ENCODE results near the gene SBK3.
A peak's percentile ranks its signal among the peaks of the same experiment; 100 is the strongest.

SBK3 gene

DNA sequence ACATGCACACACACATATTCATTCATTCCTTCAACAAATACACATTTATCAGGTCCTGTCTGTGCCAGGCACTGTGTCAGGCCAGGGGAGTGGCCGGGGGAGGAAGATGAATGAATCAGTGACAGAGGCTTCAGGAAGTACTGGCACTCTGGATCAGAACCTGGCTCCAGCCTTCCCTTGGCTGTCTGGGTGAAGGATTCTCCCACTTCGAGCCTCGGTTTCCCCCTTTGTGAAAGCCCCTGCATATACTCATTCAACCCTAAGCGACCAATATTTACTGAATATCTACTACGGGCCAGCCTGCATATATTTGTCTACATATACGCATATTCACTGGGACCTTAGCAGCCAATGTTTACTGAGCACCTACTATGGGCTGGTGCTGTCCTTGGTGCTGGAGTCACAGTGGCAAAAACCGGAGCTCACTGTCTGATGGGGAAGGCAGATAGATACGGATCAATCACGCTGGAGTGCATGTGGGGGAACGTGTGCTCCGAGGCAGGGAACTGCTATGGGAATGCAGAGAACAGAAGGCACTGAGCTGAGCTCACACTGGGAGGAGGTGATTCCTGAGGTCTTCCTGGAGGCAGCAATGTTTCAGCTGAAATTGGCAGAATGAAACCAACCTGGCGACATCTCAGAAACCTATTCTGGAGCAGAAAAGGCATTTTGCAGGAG is 35.9 kb upstream of the SBK3 start:
- DNase-seq (ENCODE audit: low read depth) = no peak
- TF ChIP-seq, protein P1, sequence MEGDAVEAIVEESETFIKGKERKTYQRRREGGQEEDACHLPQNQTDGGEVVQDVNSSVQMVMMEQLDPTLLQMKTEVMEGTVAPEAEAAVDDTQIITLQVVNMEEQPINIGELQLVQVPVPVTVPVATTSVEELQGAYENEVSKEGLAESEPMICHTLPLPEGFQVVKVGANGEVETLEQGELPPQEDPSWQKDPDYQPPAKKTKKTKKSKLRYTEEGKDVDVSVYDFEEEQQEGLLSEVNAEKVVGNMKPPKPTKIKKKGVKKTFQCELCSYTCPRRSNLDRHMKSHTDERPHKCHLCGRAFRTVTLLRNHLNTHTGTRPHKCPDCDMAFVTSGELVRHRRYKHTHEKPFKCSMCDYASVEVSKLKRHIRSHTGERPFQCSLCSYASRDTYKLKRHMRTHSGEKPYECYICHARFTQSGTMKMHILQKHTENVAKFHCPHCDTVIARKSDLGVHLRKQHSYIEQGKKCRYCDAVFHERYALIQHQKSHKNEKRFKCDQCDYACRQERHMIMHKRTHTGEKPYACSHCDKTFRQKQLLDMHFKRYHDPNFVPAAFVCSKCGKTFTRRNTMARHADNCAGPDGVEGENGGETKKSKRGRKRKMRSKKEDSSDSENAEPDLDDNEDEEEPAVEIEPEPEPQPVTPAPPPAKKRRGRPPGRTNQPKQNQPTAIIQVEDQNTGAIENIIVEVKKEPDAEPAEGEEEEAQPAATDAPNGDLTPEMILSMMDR (IDR thresholded peaks at IDR 0.05; ENCODE audit: control insufficient read depth, insufficient read depth, low read depth, low read length, missing control alignments) = no peak
- H3K4me3 ChIP-seq (ENCODE audit: control insufficient read depth, low read depth, low read length) = peak overlapping the region; percentile 98

GRCh38 chr19:55580628-55581144 is 35.3 kb upstream of the SBK3 start, which contains the start of gene ZNF579:
ZNF579 (minus strand) TSS chr19:55580848; CDS start chr19:55579639, 1,209 bp downstream.
- TF ChIP-seq, protein P1 (IDR thresholded peaks at IDR 0.05; ENCODE audit: control insufficient read depth, insufficient read depth, low read depth, low read length, missing control alignments) = no peak
- DNase-seq (ENCODE audit: low read depth) = peak; percentile 59
- H3K4me3 ChIP-seq (ENCODE audit: control insufficient read depth, low read depth, low read length) = peak within 1 kb of the TSS; percentile 98

- H3K4me3 ChIP-seq (ENCODE audit: control insufficient read depth, low read depth, low read length) = peak overlapping the region; percentile 98
- TF ChIP-seq, protein P1 (IDR thresholded peaks at IDR 0.05; ENCODE audit: control insufficient read depth, insufficient read depth, low read depth, low read length, missing control alignments) = no peak
- no peak for DNase-seq (ENCODE audit: low read depth)
These were observed 34.7 kb upstream of the SBK3 start for GRCh38 chr19:55579766-55580621.

DNA sequence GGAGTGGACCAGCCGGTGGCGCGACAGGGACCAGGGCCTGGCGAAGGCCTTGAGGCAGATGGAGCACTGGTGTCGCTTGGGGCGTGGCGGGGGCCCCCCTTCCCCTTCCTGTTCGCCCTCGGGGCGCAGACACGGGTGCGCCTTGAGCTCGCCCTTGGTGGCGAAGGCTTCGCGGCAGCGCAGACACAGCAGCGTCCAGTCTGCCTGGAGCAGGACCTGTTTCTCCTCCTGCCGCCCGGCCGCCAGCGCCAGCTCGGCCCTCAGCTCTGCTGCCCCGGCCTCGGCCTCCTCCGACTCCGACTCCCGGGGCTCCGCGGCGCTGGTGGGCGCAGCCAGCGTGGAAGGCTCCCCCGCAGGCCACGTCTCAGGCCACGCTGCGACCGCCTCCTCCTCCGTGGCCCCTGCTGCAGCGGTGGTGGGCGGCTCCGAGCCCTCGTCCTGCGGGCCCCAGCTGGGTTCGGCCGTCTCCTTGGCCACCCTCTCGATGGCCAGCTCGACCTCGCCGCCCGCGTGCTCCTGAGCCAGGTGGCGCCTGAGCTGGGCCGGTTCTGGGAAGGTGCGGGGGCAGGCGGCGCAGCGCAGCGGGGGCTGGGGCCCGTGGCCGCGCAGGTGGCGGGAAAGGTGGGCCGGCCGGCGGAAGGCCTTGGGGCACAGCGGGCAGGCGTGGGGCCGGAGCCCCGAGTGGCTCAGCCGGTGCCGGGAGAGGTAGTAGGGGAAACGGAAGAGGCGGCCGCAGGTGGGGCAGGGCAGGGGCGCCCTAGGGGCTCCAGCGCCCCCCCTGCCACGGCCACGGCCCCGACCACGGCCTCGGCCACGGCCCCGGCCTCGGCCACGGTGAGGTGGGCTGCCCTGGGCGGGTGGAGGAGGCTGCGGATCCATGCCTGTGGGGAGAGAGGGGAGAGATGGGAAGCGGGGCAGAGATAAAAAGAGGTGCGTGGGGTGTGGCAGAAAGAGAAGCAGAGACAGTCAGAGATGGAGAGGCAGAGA is 33.7 kb upstream of the SBK3 start:
- DNase-seq (ENCODE audit: low read depth) = no peak
- H3K4me3 ChIP-seq (ENCODE audit: control insufficient read depth, low read depth, low read length) = peak overlapping the region; percentile 98
- TF ChIP-seq, protein P1 (IDR thresholded peaks at IDR 0.05; ENCODE audit: control insufficient read depth, insufficient read depth, low read depth, low read length, missing control alignments) = no peak

GRCh38 chr19:55578031-55578760 is 32.9 kb upstream of the SBK3 start:
- no peak for DNase-seq (ENCODE audit: low read depth)
- TF ChIP-seq, protein P1 (IDR thresholded peaks at IDR 0.05; ENCODE audit: control insufficient read depth, insufficient read depth, low read depth, low read length, missing control alignments) = no peak
- no peak overlapping the region for H3K4me3 ChIP-seq (ENCODE audit: control insufficient read depth, low read depth, low read length)
